Measurements from ENCODE around the gene FN1. TPM values are rescaled to one million over a fixed set of nuclear protein-coding genes. Genes with fewer than 3 reads are reported as not detected.
"Not testable (repeated sequence)": the region's sequence is repeated elsewhere in the genome, so short reads cannot be mapped to it uniquely, and the experiment has no call there.

Gene FN1
- polyA plus RNA-seq, 3 donors, result 430 to 589 (median 538) TPM

- no peak for DNase-seq (ENCODE audit: low read depth in 3 of 3, low spot score in 2 of 3)
Measured at GRCh38 chr2:215369181-215369760, 66.6 kb downstream of the FN1 start.

- no peak for DNase-seq (ENCODE audit: low read depth in 3 of 3, low spot score in 2 of 3)
Measured at GRCh38 chr2:215368493-215368809, 67.4 kb downstream of the FN1 start.

GRCh38 chr2:215367662-215368492 is 68.0 kb downstream of the FN1 start:
- no peak for DNase-seq (ENCODE audit: low read depth in 3 of 3, low spot score in 2 of 3)

GRCh38 chr2:215366440-215367032 is 69.3 kb downstream of the FN1 start:
- no peak for DNase-seq (ENCODE audit: low read depth in 3 of 3, low spot score in 2 of 3)

GRCh38 chr2:215365184-215365658 is 70.6 kb downstream of the FN1 start:
- DNase-seq (ENCODE audit: low read depth in 3 of 3, low spot score in 2 of 3), result no peak

GRCh38 chr2:215364157-215365155 is 71.4 kb downstream of the FN1 start:
- DNase-seq (ENCODE audit: low read depth in 3 of 3, low spot score in 2 of 3), result no peak

- no peak for DNase-seq (ENCODE audit: low read depth in 3 of 3, low spot score in 2 of 3)
Measured at GRCh38 chr2:215363461-215364156, 72.3 kb downstream of the FN1 start.

- DNase-seq (ENCODE audit: low read depth in 3 of 3, low spot score in 2 of 3), result no peak
Measured at GRCh38 chr2:215363039-215363438, 72.8 kb downstream of the FN1 start.

- DNase-seq (ENCODE audit: low read depth in 3 of 3, low spot score in 2 of 3), result no peak
Measured at GRCh38 chr2:215362562-215362904, 73.3 kb downstream of the FN1 start.

GRCh38 chr2:215361876-215362561 is 73.8 kb downstream of the FN1 start:
- no peak for DNase-seq (ENCODE audit: low read depth in 3 of 3, low spot score in 2 of 3)

- DNase-seq (ENCODE audit: low read depth in 3 of 3, low spot score in 2 of 3), result no peak
Measured at GRCh38 chr2:215361211-215361875, 74.5 kb downstream of the FN1 start.

GRCh38 chr2:215360596-215360995 is 75.3 kb downstream of the FN1 start:
- no peak for DNase-seq (ENCODE audit: low read depth in 3 of 3, low spot score in 2 of 3)

GRCh38 chr2:215360059-215360458 is 75.8 kb downstream of the FN1 start:
- not testable (repeated sequence) for DNase-seq (ENCODE audit: low read depth in 3 of 3, low spot score in 2 of 3)

- DNase-seq (ENCODE audit: low read depth in 3 of 3, low spot score in 2 of 3), result no peak
Measured at GRCh38 chr2:215359576-215359922, 76.3 kb downstream of the FN1 start.

- DNase-seq (ENCODE audit: low read depth in 3 of 3, low spot score in 2 of 3), result no peak
Measured at GRCh38 chr2:215358891-215359575, 76.8 kb downstream of the FN1 start.

- no peak for DNase-seq (ENCODE audit: low read depth in 3 of 3, low spot score in 2 of 3)
Measured at GRCh38 chr2:215358312-215358845, 77.5 kb downstream of the FN1 start.

GRCh38 chr2:215357660-215358059 is 78.2 kb downstream of the FN1 start:
- no peak for DNase-seq (ENCODE audit: low read depth in 3 of 3, low spot score in 2 of 3)

- no peak for DNase-seq (ENCODE audit: low read depth in 3 of 3, low spot score in 2 of 3)
Measured at GRCh38 chr2:215356948-215357461, 78.9 kb downstream of the FN1 start.

Measured in right renal cortex interstitium (tissue), 3 donors.